Measurements from ENCODE around the gene BCL7C.

GRCh38 chr16:30887927-30888326, 6.0 kb downstream of the BCL7C start:
- TF ChIP-seq, protein P1, sequence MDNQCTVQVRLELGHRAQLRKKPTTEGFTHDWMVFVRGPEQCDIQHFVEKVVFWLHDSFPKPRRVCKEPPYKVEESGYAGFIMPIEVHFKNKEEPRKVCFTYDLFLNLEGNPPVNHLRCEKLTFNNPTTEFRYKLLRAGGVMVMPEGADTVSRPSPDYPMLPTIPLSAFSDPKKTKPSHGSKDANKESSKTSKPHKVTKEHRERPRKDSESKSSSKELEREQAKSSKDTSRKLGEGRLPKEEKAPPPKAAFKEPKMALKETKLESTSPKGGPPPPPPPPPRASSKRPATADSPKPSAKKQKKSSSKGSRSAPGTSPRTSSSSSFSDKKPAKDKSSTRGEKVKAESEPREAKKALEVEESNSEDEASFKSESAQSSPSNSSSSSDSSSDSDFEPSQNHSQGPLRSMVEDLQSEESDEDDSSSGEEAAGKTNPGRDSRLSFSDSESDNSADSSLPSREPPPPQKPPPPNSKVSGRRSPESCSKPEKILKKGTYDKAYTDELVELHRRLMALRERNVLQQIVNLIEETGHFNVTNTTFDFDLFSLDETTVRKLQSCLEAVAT (IDR thresholded peaks at IDR 0.05), result no peak
- TF ChIP-seq CEBPZ (IDR thresholded peaks at IDR 0.05; ENCODE audit: low read depth, low read length), result no peak
- no peak for TF ChIP-seq CBX3 (IDR thresholded peaks at IDR 0.05; ENCODE audit: borderline replicate concordance, low read depth)
- no peak for TF ChIP-seq FOXM1 (IDR thresholded peaks at IDR 0.05; ENCODE audit: low read depth, low read length)
- TF ChIP-seq NFXL1 (IDR thresholded peaks at IDR 0.05; ENCODE audit: borderline replicate concordance), result no peak
- TF ChIP-seq CTCF (IDR thresholded peaks at IDR 0.05 in 2 of 3, conservative IDR thresholded peaks at IDR 0.05 in 1 of 3; ENCODE audit: control insufficient read depth in 2 of 3, extremely low read depth in 1 of 3, insufficient read depth in 1 of 3, low read depth in 3 of 3, low read length in 3 of 3), result no peak
- TF ChIP-seq SP1 (IDR thresholded peaks at IDR 0.05; ENCODE audit: low read depth, low read length), result no peak
- TF ChIP-seq IRF3 (IDR thresholded peaks at IDR 0.05), result no peak
- TF ChIP-seq USF1 (IDR thresholded peaks at IDR 0.05; ENCODE audit: borderline replicate concordance, extremely low read length, insufficient read depth, low read depth, low read length), result no peak
- TF ChIP-seq BACH1 (IDR thresholded peaks at IDR 0.05; ENCODE audit: borderline replicate concordance), result no peak

All from GM12878 (cell line).